EL (cell line): ENCODE data around the gene ORMDL3.

Experiments
- DNase-seq: peaks from one replicate; pipeline ENCODE4 v3.0.0-alpha.2; 2016

The ORMDL3 gene, protein sequence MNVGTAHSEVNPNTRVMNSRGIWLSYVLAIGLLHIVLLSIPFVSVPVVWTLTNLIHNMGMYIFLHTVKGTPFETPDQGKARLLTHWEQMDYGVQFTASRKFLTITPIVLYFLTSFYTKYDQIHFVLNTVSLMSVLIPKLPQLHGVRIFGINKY

DNA sequence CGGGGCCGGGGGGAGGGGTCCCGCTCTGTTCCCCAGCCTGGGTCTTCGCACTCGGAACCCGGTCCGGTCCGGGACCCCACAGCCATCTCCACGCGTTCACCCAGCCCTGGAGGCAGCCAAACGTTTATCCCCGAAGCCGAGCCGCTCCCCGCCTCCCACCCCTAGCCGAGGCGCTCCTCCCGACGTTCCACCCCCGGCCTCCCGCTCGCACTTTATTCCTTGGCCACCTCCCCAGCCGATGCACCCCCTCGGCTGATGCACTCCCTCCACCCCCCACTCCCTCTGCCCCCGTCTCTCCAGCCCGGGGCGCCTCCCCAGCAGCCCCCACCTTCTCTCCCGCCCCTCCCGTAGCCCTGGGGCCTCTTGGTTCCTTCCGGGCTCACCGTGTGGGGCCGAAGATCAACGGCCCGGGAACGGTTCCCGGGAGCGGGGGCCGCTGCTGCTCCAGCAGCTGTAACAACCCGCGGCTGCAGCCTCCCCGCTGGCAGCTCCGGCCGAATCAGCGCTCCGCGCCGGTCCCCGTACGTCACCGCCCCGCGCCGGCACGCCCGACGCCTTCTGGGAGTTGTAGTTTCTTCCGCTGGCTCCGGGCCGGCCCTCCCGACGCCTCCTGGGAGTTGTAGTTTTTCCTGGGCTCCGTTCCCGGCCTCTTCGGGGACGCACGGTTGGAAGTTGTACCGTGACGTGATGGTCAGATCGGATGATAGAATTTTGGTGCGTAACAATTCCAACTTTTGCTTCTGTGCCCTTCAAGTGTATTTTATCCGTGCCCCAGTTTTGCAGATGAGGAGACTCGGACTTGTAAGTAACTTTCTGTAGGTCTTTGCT lies at the start of gene ORMDL3, which contains the start of gene LRRC3C:
Gene ORMDL3, minus strand, starts transcription at position 501 of the 828 bp plus-strand sequence. CDS start 3,398 bp downstream, outside the sequence.
Gene LRRC3C, plus strand, starts transcription at position 632 of the 828 bp plus-strand sequence. CDS start 13,792 bp downstream, outside the sequence.
- peak; percentile 94 for DNase-seq

DNA sequence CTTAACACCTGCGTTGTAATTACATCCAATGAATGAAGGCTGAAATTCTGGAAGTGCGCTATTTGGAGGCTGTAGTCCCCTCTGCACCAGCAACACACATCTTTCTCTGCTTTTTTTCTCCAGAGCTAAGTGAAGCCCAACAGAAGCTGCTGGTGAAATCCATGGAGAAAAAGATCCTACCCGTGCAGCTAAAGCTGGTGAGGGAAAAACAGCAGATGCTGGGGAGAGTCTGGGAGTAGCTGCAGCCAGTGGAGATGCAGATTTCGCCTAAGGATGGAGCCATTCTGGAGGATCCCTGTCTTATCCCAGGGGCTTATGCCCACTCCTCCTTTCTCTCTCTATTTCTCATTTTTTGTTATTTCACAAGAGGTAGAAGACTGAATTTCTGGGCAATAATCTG lies 48.4 kb upstream of the ORMDL3 start:
- DNase-seq: no peak

- DNase-seq: no peak
Observed at GRCh38 chr17:39974433-39974832, 47.0 kb upstream of the ORMDL3 start.

DNA sequence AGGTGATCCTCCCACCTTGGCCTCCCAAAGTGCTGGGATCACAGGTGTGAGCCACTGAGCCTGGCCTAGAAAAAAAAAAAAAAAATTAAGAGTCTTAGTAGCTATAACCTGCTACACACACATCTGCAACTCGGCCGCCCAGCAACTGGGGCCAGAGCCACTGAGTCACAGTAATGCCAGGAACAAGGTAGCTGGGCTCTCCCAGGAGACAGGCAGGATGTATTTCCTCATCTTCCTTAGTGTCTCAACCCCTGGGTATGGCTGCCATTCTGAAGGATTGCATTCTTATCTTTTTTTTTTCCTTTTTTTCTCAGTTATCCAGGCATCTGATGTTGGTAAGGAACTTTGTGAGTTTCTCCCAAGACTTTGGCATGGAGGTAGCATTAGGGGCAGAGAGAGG lies 46.1 kb upstream of the ORMDL3 start:
- no peak for DNase-seq

GRCh38 chr17:39972271-39972670 lies 44.9 kb upstream of the ORMDL3 start:
- no peak for DNase-seq

DNA sequence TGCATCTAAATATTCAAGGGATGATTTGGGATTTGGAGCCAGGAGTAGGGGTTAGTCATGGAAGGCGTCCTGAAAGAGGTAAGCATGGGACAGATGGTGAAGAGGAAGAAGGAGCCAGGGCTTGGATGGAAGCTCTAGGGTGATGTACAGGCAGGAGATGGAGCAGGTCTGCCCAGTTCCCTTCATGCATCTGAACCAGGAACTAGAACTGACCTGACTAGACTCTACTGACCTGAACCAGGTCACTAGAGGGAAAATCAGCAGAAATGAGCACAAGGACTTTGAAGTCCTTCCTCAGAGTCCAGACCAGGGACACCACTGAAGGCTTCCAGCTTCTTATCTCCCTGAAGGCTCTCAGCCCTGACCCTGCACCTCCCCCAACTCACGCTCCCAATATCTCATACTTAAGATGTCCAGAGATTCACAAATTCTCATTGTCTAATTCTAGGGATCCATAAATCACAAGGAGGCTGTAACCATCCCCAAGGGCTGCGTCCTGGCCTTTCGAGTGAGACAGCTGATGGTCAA lies 43.7 kb upstream of the ORMDL3 start:
- DNase-seq: no peak

DNA sequence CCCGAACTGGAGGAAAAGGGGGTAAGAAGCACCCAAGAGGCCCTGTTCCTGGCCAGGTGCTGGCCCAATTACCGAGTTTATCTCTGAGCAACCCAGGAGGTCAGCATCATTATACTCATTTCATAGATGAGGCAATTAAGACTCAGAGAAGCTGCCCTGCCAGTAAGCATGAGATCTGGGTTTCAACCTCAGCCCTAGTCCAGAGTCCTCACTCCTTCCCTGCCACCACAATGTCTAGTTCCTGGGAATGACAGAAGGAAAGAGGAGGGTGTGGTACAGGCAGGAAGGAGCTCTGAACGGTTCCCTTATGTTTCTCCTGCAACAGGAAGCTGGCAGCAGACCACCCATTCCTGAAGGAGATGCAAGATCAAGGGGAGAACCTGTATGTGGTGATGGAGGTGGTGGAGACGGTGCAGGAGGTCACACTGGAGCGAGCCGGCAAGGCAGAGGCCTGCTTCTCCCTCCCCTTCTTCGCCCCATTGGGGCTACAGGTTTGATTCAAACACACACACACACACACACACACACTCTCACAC lies 42.8 kb upstream of the ORMDL3 start:
- DNase-seq: no peak

DNA sequence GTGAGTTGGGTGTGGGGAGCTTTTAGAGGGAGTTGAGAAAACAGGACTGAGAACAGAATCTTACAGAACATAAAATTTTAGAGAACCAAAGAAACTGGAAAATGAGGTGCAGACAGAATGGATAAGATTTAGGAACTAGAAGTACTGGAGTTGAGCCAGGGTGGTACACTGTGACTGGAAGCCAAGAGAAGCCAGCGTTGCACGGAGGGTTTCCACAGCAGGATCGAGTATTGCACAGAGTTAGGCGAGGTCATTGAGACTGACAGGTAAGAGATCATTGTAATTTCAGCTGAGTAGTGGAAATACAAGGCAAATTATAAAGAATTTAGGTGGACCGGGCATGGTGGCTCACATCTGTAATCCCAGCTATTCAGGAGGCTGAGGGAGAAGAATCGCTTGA lies 42.0 kb upstream of the ORMDL3 start:
- DNase-seq: no peak

GRCh38 chr17:39968761-39969160 lies 41.4 kb upstream of the ORMDL3 start:
- no peak for DNase-seq

GRCh38 chr17:39966771-39967170 lies 39.4 kb upstream of the ORMDL3 start:
- DNase-seq: no peak

DNA sequence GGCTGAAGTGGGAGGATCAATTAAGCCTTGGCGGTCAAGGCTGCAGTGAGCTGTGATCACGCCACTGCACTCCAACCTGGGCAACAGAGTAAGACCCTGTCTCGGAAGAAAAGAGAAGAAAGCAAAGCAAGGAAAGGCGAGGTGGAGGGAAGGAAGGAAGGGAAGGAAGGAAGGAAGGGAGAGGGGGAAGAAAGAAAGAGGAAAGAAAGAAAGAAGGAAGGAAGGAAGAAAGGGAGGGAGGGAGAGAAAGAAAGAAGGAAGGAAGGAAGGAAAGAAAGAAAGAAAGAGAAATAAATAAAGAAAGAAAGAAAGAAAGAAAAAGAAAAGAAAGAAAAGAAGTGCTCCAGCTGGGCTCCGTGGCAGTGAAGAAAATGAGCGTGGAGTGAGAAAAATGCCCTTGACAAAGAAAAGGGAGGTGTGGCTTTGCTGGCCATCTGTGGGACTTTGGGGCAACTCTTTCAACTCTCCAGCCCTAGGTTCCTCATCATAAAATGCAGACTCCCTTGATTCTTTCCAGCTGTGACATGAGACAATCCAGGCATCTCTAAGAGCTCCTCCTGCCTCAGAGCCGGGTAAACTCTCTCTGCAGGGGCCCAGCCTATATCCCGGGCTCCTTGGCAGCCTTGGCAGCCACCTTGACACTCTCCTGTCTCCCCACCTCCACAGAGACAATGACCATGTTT lies 37.8 kb upstream of the ORMDL3 start:
- DNase-seq: no peak

DNA sequence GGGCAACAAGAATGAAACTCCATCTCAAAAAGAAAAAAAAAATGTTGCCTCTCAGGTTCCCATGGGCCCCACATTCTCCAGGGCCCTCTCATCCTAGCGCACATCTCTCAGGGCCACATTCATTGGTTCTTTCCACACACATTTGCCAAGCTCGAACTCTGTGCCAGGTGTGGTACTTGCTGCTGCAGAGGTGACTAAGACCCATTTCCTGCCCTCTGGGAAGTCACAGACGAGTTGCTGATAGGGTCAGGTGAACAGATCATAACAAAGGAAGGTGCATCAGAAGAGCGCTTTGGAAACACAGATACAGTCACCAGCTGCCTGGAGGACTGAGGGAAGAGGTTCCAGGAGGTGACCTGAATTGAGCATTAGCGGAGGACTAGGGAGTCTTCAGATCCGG lies 36.4 kb upstream of the ORMDL3 start:
- DNase-seq: no peak

DNA sequence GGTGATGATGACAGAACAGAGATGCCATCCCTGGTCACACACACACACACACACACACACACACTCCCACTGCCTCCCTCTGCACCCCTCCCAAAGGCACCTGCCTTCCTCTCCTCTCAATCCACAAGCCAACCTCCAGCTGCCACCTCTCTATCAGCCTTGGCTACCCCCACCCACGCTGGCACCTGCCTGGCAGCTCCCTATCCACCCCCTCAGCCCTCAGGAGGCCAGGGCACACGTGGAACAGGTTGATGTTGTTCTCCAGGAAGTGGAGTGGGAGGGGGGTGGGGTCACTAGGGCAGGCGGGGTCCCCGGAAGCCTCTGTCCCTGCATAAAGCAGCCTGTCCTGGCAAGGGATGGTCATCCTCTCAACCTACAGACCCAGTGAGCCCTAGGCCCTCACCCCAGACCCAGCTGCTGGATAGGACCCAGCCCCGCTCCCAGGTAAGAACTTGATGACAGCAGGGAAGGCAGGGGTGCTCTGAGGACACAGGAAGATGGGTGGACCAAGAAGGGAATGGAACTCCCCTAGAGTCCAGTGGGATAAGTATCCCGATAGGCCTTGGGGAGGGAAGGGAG lies 35.3 kb upstream of the ORMDL3 start, which contains the start of gene GSDMA:
Gene GSDMA, plus strand, starts transcription at position 363 of the 579 bp plus-strand sequence. CDS start 2,684 bp downstream, outside the sequence.
- no peak for DNase-seq

DNA sequence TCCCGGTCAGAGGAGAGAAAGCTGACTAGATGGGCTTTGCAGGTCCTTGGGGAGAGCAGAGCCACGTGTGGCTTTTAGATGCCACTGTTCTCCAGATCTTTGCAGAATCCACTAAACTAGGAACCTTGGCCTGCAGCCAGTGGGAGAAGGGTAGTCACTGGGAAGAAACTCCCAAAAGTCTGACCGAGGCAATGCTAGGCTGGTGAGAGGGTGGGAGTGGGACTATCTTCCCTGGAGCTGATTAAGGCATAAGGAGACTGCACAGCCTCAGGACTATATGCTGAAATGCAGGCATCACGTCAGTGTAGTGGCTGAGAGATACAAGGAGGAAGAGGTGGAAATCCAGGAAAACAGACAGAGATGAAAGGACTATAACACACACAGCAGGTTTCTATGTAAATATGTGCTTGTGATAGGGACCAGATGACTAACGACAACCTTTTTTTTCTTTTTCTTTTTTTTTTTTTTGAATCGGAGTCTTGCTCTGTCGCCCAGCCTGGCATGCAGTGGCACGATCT lies 33.2 kb upstream of the ORMDL3 start:
- no peak for DNase-seq

DNA sequence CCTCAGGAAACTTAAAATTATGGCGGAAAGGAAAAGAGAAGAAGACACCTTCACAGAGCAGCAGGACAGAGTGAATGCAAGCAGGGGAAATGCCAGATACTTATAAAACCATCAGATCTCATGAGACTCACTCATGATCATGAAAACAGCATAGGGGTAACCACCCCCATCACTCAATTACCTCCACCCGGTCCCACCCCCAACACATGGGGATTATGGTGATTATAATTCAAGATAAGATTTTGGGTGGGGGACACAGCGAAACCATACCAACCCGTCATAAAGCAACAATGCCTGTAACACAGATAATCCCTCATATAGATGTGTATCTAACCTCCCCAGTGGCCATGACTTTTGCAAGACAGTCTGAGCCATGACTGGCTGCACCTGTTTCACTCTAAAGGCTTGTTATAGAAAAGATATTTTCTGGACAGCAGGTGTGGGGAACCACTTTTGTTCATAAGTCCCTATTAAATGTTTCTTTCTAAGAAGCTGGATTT lies 28.4 kb upstream of the ORMDL3 start:
- no peak for DNase-seq

DNA sequence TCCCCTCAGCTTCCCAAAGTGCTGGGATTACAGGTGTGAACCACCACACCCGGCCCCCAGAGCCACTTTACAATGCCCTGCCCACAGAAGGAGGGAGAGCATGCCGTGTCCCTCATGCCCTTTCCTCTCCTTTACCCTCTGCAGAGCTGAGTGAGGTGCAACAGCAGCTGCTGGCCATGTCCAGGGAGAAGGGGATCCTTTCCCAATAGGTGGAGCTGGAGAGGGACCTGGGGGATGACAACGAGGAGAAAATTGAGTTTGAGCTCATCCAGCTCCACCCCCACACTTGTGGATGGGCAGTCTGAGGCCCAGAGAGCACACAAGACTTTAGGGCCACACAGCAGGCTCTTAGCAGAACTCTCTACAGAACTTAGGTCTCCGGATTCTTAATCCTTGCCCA lies 27.5 kb upstream of the ORMDL3 start:
- no peak for DNase-seq

DNA sequence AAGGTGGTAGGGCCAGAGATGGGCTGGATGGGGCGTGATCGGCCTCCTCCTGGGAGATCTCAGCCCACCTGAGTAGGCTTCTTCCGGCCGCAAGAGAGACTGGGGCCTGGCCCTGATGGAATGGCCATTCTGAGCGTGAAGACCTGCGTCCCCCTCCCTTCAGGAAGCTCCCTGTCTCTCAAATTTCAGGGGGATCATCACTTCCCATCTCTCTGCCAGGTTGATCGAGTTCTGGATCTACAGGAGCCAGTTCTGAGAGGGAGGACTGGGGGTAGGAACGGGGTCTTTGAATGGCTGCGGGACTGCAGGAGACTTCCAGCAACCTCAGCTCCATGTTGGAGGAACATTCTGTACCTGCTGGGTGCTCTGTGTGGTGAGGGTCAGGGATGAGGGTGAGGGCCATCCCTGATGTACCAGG lies 26.1 kb upstream of the ORMDL3 start:
- DNase-seq: no peak

GRCh38 chr17:39952680-39953470 lies 25.5 kb upstream of the ORMDL3 start:
- peak; percentile 98 for DNase-seq

GRCh38 chr17:39951924-39952679 lies 24.7 kb upstream of the ORMDL3 start:
- no peak for DNase-seq

DNA sequence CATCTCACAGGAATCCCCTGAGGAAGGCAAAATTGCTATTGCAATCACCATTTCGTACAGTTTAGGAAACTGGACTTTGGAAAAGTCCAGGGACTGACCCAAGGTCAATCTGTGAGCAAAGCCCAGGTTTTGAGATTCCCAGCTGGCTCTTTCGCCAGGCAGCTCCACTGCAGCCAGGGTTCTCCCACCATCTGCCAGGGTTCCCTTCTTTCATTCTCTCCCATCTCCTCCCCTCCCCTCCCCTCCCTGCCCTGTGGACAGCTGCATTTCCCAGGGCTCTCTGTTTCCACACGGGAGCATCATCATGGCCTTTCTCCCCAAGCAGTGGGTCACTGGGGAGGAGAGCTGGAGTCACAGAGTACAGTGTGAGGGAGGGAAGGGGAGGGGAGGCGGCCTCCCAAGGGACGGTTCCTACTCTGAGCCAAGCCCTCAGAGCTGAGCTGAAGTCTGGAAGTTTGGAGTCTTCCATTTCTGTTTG lies 23.5 kb upstream of the ORMDL3 start:
- DNase-seq: no peak

DNA sequence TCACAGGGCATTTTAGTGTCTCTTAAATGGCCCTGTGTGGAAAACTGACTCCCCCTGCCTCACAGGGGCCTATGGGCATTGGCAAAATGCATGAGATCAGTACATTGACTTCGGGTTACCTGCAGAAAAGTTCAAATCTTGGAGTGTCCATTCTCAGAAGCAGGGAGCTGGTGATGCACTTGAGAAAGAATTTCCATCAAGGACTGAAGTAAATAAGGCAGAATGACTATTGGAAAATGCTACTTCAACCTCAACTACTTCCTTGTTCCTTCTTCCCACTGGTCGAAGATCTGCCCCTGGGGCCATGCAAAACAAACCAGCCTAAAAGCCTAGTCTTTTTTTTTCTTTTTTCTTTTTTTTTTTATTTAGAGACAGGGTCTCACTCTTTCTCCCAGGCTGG lies 21.6 kb upstream of the ORMDL3 start:
- no peak for DNase-seq
